ENCODE measurements around the gene MAST1.
A peak's percentile ranks its signal among the peaks of the same experiment; 100 is the strongest.

MAST1 gene

GRCh38 chr19:12833738-12834565 lies 4.4 kb upstream of the MAST1 start (continued):
- TF ChIP-seq ZNF26 (tag by site-specific recombination; IDR thresholded peaks at IDR 0.05) (no peak), SP7 (tag by site-specific recombination; IDR thresholded peaks at IDR 0.05) (0 out of 2 replicates have a peak, but pooled peaks have one; percentile 33), ZSCAN30 (tag by site-specific recombination; IDR thresholded peaks at IDR 0.05) (0 out of 2 replicates have a peak, but pooled peaks have one; percentile 35), PATZ1 (tag by site-specific recombination; IDR thresholded peaks at IDR 0.05) (peak; percentile 76), ZBTB48 (tag by site-specific recombination; IDR thresholded peaks at IDR 0.05) (peak; percentile 55; the same call in 1 of the 2 replicates), CTCF (tag by site-specific recombination; IDR thresholded peaks at IDR 0.05) (peak; percentile 57), GLIS1 (tag by site-specific recombination; IDR thresholded peaks at IDR 0.05) (peak; percentile 78), ZNF610 (tag by site-specific recombination; IDR thresholded peaks at IDR 0.05; ENCODE audit: borderline replicate concordance) (0 out of 2 replicates have a peak, but pooled peaks have one; percentile 19), EGR2 (tag by site-specific recombination; IDR thresholded peaks at IDR 0.05; ENCODE audit: low read depth) (peak; percentile 90; the same call in 1 of the 2 replicates), ZBTB11 (tag by site-specific recombination; conservative IDR thresholded peaks at IDR 0.05; ENCODE audit: low read depth) (peak; percentile 35; the same call in 1 of the 2 replicates), ZBTB49 (tag by site-specific recombination; IDR thresholded peaks at IDR 0.05; ENCODE audit: low read depth) (no peak), ZIC2 (tag by site-specific recombination; IDR thresholded peaks at IDR 0.05) (peak; percentile 82; the same call in 1 of the 2 replicates), YY1 (tag by site-specific recombination; IDR thresholded peaks at IDR 0.05) (peak; percentile 67; the same call in 1 of the 2 replicates), HIC1 (tag by site-specific recombination; IDR thresholded peaks at IDR 0.05) (peak; percentile 70; the same call in 1 of the 2 replicates), ZNF596 (tag by site-specific recombination; IDR thresholded peaks at IDR 0.05) (0 out of 2 replicates have a peak, but pooled peaks have one; percentile 6), PRDM1 (tag by site-specific recombination; IDR thresholded peaks at IDR 0.05) (no peak), ZBTB10 (tag by site-specific recombination; IDR thresholded peaks at IDR 0.05) (peak; percentile 59; the same call in 1 of the 2 replicates)
